ENCODE measurements around the gene CELA2A.
"Not testable (repeated sequence)": the region's sequence is repeated elsewhere in the genome, so short reads cannot be mapped to it uniquely, and the experiment has no call there.

The CELA2A gene

GRCh38 chr1:15488371-15488770 is 31.8 kb downstream of the CELA2A start:
- in situ Hi-C loops (cut with MboI; ENCODE audit: low pct_unique_long_range_greater_than_20kb, low sequenced_read_pairs, unreplicated experiment) = no loop called here
- no peak for DNase-seq (ENCODE audit: low spot score)
- no peak for TF ChIP-seq CTCF (IDR thresholded peaks at IDR 0.05; ENCODE audit: extremely low read depth, insufficient read depth, missing control alignments)

GRCh38 chr1:15489052-15489736 is 32.7 kb downstream of the CELA2A start:
- in situ Hi-C loops (cut with MboI; ENCODE audit: low pct_unique_long_range_greater_than_20kb, low sequenced_read_pairs, unreplicated experiment) = no loop called here
- DNase-seq (ENCODE audit: low spot score) = no peak
- no peak for TF ChIP-seq CTCF (IDR thresholded peaks at IDR 0.05; ENCODE audit: extremely low read depth, insufficient read depth, missing control alignments)

- DNase-seq (ENCODE audit: low spot score); in situ Hi-C loops (cut with MboI; ENCODE audit: low pct_unique_long_range_greater_than_20kb, low sequenced_read_pairs, unreplicated experiment): not testable (repeated sequence)
Observed at GRCh38 chr1:15491010-15491409, 34.5 kb downstream of the CELA2A start.

- no peak for TF ChIP-seq CTCF (IDR thresholded peaks at IDR 0.05; ENCODE audit: extremely low read depth, insufficient read depth, missing control alignments)
- no peak for DNase-seq (ENCODE audit: low spot score)
- in situ Hi-C loops (cut with MboI; ENCODE audit: low pct_unique_long_range_greater_than_20kb, low sequenced_read_pairs, unreplicated experiment) = no loop called here
Observed at GRCh38 chr1:15492596-15492995, 36.1 kb downstream of the CELA2A start.

- no peak for TF ChIP-seq CTCF (IDR thresholded peaks at IDR 0.05; ENCODE audit: extremely low read depth, insufficient read depth, missing control alignments)
- no peak for DNase-seq (ENCODE audit: low spot score)
- in situ Hi-C loops (cut with MboI; ENCODE audit: low pct_unique_long_range_greater_than_20kb, low sequenced_read_pairs, unreplicated experiment) = no loop called here
Observed at GRCh38 chr1:15493869-15494390, 37.4 kb downstream of the CELA2A start.

- TF ChIP-seq CTCF (IDR thresholded peaks at IDR 0.05; ENCODE audit: extremely low read depth, insufficient read depth, missing control alignments) = no peak
- in situ Hi-C loops (cut with MboI; ENCODE audit: low pct_unique_long_range_greater_than_20kb, low sequenced_read_pairs, unreplicated experiment) = no loop called here
- DNase-seq (ENCODE audit: low spot score) = no peak
Observed at GRCh38 chr1:15500184-15501178, 43.9 kb downstream of the CELA2A start.
